HepG2 (cell line): ENCODE results near the gene PSMC2. TPM values are rescaled to one million over a fixed set of nuclear protein-coding genes. Genes with fewer than 3 reads are reported as not detected.

Experiments
- ATAD3A ChIP-seq: sonication (generic); formaldehyde crosslinking; IDR thresholded peaks from 2 replicates; pipeline ENCODE4 v1.4.0; 2020; ENCODE audit warnings: missing genetic modification reagents
- CBX2 ChIP-seq, 2 experiments: fragments of 200-600 bp in 1 of 2; sonication (generic); formaldehyde crosslinking in 1 of 2; IDR thresholded peaks; 2 replicates each; pipeline versions ENCODE4 v1.7.0 to v1.8.1; 2018 to 2022; ENCODE audit warnings: low read depth in 2 of 2, low read length in 1 of 2, mild to moderate bottlenecking in 1 of 2, missing genetic modification reagents in 1 of 2
- GATAD1 ChIP-seq: IDR thresholded peaks from 2 replicates; pipeline ENCODE4 v1.6.1; 2016; ENCODE audit warnings: missing genetic modification reagents, missing compliant biosample characterization
- ISL2 ChIP-seq: sonication (generic); formaldehyde crosslinking; IDR thresholded peaks from 2 replicates; pipeline ENCODE4 v1.5.0; 2020; ENCODE audit warnings: missing genetic modification reagents
- KDM3A ChIP-seq: IDR thresholded peaks from 2 replicates; pipeline ENCODE4 v1.6.1; 2018; ENCODE audit warnings: low read depth, missing compliant biosample characterization
- NPAS2 ChIP-seq: sonication (generic); formaldehyde crosslinking; IDR thresholded peaks from 2 replicates; pipeline ENCODE4 v1.8.0; 2022; ENCODE audit warnings: mild to moderate bottlenecking, missing genetic modification reagents, borderline replicate concordance
- PHF8 ChIP-seq: sonication (generic); formaldehyde crosslinking; IDR thresholded peaks from 2 replicates; pipeline ENCODE4 v1.5.0; 2020; ENCODE audit warnings: missing genetic modification reagents
- POLR2AphosphoS2 ChIP-seq: IDR thresholded peaks from 2 replicates; pipeline ENCODE4 v1.6.1; 2011; ENCODE audit warnings: low read depth, low read length, improper control_type of control experiment
- PREB ChIP-seq: sonication (generic); formaldehyde crosslinking; IDR thresholded peaks from 2 replicates; pipeline ENCODE4 v1.4.0; 2020; ENCODE audit warnings: missing genetic modification reagents
- SIN3A ChIP-seq: IDR thresholded peaks from 2 replicates; pipeline ENCODE4 v1.6.1; 2011; ENCODE audit warnings: low read depth, mild to moderate bottlenecking, control low read depth, low read length, borderline replicate concordance
- SMAD3 ChIP-seq: sonication (generic); formaldehyde crosslinking; IDR thresholded peaks from 2 replicates; pipeline ENCODE4 v1.4.0; 2020; ENCODE audit warnings: missing genetic modification reagents
- TFAP4 ChIP-seq: sonication (generic); IDR thresholded peaks from 2 replicates; pipeline ENCODE4 v1.6.1; 2016; ENCODE audit warnings: low read depth, borderline replicate concordance
- THAP9 ChIP-seq: sonication (generic); formaldehyde crosslinking; IDR thresholded peaks from 2 replicates; pipeline ENCODE4; 2020; ENCODE audit warnings: missing genetic modification reagents, mild to moderate bottlenecking, borderline replicate concordance
- USF2 ChIP-seq, 2 experiments: sonication (generic) in 1 of 2; formaldehyde crosslinking in 1 of 2; IDR thresholded peaks; 2 replicates each; pipeline versions ENCODE4 v1.5.1 to v1.6.1; 2011 to 2020; ENCODE audit warnings: borderline replicate concordance in 1 of 2, low read depth in 1 of 2, low read length in 1 of 2, mild to moderate bottlenecking in 1 of 2, missing genetic modification reagents in 1 of 2, moderate library complexity in 1 of 2
- YEATS4 ChIP-seq: sonication (generic); formaldehyde crosslinking; IDR thresholded peaks from 2 replicates; pipeline ENCODE4 v1.4.0; 2020; ENCODE audit warnings: missing genetic modification reagents, borderline replicate concordance
- ZFP36 ChIP-seq: fragments of 150-350 bp; IDR thresholded peaks from 2 replicates; pipeline ENCODE4 v1.6.1; 2018; ENCODE audit warnings: borderline replicate concordance, low read length, low read depth; ENCODE audit not compliant: partially characterized antibody
- ZNF34 ChIP-seq: sonication (generic); formaldehyde crosslinking; IDR thresholded peaks from 2 replicates; pipeline ENCODE4 v1.4.0; 2020; ENCODE audit warnings: mild to moderate bottlenecking, missing genetic modification reagents, borderline replicate concordance
- ZNF670 ChIP-seq: sonication (generic); formaldehyde crosslinking; IDR thresholded peaks from 2 replicates; pipeline ENCODE4 v1.8.0; 2022; ENCODE audit warnings: mild to moderate bottlenecking, missing genetic modification reagents, borderline replicate concordance
- ZNF704 ChIP-seq: sonication (generic); formaldehyde crosslinking; IDR thresholded peaks from 2 replicates; pipeline ENCODE4 v1.8.1; 2023; ENCODE audit warnings: mild to moderate bottlenecking, inconsistent platforms, moderate library complexity, missing genetic modification reagents, borderline replicate concordance
- polyA plus RNA-seq, 8 experiments: library from polyadenylated mRNA; depleted of rRNA in 3 of 8; stranded (reverse) in 7 of 8; unstranded in 1 of 8; fragments of >200 nt; fragmentation: Illumina TruSeq in 4 of 8; extraction: Trizol in 4 of 8; gene quantifications; 2 replicates each; pipeline versions ENCODE4 v1.2.1 to v1.2.3, GENCODE V29; 2011 to 2016; ENCODE audit warnings: low read depth in 4 of 8, missing spikeins in 1 of 8, mixed read lengths in 1 of 8; ENCODE audit not compliant: insufficient read depth in 1 of 8
- total RNA-seq, 5 experiments: library from RNA; depleted of rRNA; stranded (reverse); fragments of >200 nt; fragmentation: Illumina TruSeq; extraction: Trizol; gene quantifications; 2 replicates each; pipeline ENCODE4 v1.2.3, GENCODE V29; 2016; ENCODE audit warnings: low read depth in 1 of 5

Gene PSMC2
- total and polyA plus RNA-seq, 2 of the 13 experiments (the other 11 are each of a cell fraction or from before 2014, with no cell fraction given) = 89.9 to 181 TPM

GRCh38 chr7:103347507-103348267 is at the start of gene PSMC2 (continued):
- TF ChIP-seq KDM3A (CRISPR knock-in tag) = no peak
- TF ChIP-seq TFAP4 = peak; percentile 39; the same call in 1 of the 2 replicates
- TF ChIP-seq PHF8 = peak; percentile 91
- no peak for TF ChIP-seq CBX2 (IDR thresholded peaks at IDR 0.05; ENCODE audit: low read depth, low read length)
- no peak for TF ChIP-seq CBX2 (CRISPR knock-in tag; IDR thresholded peaks at IDR 0.05; ENCODE audit: low read depth)
- no peak for TF ChIP-seq POLR2AphosphoS2
- TF ChIP-seq SMAD3 (CRISPR knock-in tag) = peak; percentile 71; the same call in 1 of the 2 replicates
- TF ChIP-seq NPAS2 = no peak
- TF ChIP-seq YEATS4 (CRISPR knock-in tag) = peak; percentile 92
- no peak for TF ChIP-seq ATAD3A
- peak; percentile 93 for TF ChIP-seq SIN3A
- no peak for TF ChIP-seq ZNF670 (CRISPR knock-in tag)
- TF ChIP-seq THAP9 = peak; percentile 92
- no peak for TF ChIP-seq USF2 (IDR thresholded peaks at IDR 0.05; ENCODE audit: low read depth, low read length)
- peak; percentile 74; the same call in 1 of the 2 replicates for TF ChIP-seq USF2 (CRISPR knock-in tag; IDR thresholded peaks at IDR 0.05; ENCODE audit: borderline replicate concordance)
- TF ChIP-seq ZNF34 = no peak
- no peak for TF ChIP-seq ISL2 (CRISPR knock-in tag)
- TF ChIP-seq GATAD1 (CRISPR knock-in tag) = peak; percentile 96
- TF ChIP-seq ZNF704 (CRISPR knock-in tag) = 0 out of 2 replicates have a peak, but pooled peaks have one; percentile 59
- no peak for TF ChIP-seq PREB
- TF ChIP-seq ZFP36 = no peak
